ENCODE data around the gene ZKSCAN3.

GRCh38 chr6:28334286-28335039 is 15.3 kb upstream of the ZKSCAN3 start:
- no peak for TF ChIP-seq CTCF (conservative IDR thresholded peaks at IDR 0.05; ENCODE audit: low read length)
- no peak for TF ChIP-seq EZH2phosphoT487 (IDR thresholded peaks at IDR 0.05; ENCODE audit: borderline replicate concordance, low read depth, low read length)
